ENCODE results near the gene UXS1.

- TF ChIP-seq, protein P1, sequence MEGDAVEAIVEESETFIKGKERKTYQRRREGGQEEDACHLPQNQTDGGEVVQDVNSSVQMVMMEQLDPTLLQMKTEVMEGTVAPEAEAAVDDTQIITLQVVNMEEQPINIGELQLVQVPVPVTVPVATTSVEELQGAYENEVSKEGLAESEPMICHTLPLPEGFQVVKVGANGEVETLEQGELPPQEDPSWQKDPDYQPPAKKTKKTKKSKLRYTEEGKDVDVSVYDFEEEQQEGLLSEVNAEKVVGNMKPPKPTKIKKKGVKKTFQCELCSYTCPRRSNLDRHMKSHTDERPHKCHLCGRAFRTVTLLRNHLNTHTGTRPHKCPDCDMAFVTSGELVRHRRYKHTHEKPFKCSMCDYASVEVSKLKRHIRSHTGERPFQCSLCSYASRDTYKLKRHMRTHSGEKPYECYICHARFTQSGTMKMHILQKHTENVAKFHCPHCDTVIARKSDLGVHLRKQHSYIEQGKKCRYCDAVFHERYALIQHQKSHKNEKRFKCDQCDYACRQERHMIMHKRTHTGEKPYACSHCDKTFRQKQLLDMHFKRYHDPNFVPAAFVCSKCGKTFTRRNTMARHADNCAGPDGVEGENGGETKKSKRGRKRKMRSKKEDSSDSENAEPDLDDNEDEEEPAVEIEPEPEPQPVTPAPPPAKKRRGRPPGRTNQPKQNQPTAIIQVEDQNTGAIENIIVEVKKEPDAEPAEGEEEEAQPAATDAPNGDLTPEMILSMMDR (IDR thresholded peaks at IDR 0.05; ENCODE audit: low read depth, low read length), result no peak
- no peak for TF ChIP-seq EZH2phosphoT487 (IDR thresholded peaks at IDR 0.05; ENCODE audit: low read depth)
Measured at GRCh38 chr2:106044021-106044420, 150.1 kb downstream of the UXS1 start.
